Activated T-cell treated with anti-CD3 and anti-CD28 coated beads, Interleukin-2, amount 50 U/mL, for 72 hours (primary cell): Measurements from ENCODE around the gene DMRT2. TPM values are rescaled to one million over a fixed set of nuclear protein-coding genes. Genes with fewer than 3 reads are reported as not detected.

ENCODE experiments used
- ATAC-seq, 2 donors: fragments of 150-1000 bp; cut with Tn5 transposase; replicated peaks in 1 of 2; 2 replicates each; pipeline ENCODE4 v1.10.0; 2021; ENCODE audit warnings: moderate library complexity in 2 of 2, mild to moderate bottlenecking in 1 of 2
- DNase-seq, 2 donors: peaks; one replicate each; pipeline ENCODE4 v3.0.0; 2021 to 2022; ENCODE audit warnings: mixed read lengths in 1 of 2
- H3K27ac Mint-ChIP-seq: one replicate; pipeline ENCODE4 v1.8.0; 2022; ENCODE audit warnings: mild to moderate bottlenecking, moderate library complexity, mixed read lengths
- H3K27me3 Mint-ChIP-seq: one replicate; pipeline ENCODE4 v1.8.0; 2022; ENCODE audit warnings: low read depth, mixed read lengths
- H3K36me3 Mint-ChIP-seq, 2 donors: one replicate each; pipeline ENCODE4 v1.8.0; 2022; ENCODE audit warnings: mixed read lengths in 2 of 2, mild to moderate bottlenecking in 1 of 2; ENCODE audit not compliant: insufficient read depth in 2 of 2
- H3K4me1 Mint-ChIP-seq: one replicate; pipeline ENCODE4 v1.8.0; 2022; ENCODE audit warnings: low read depth, mixed read lengths
- H3K4me3 Mint-ChIP-seq, 2 donors: one replicate each; pipeline ENCODE4 v1.8.0; 2022; ENCODE audit warnings: mild to moderate bottlenecking in 2 of 2, mixed read lengths in 2 of 2, moderate library complexity in 2 of 2
- H3K9me3 Mint-ChIP-seq, 2 donors: one replicate each; pipeline ENCODE4 v1.8.0; 2022; ENCODE audit warnings: mixed read lengths in 2 of 2
- total RNA-seq, 2 donors: library from RNA; stranded (reverse); gene quantifications; one replicate each; pipeline ENCODE4 v1.2.3, GENCODE V29; 2022

DMRT2 gene
- total RNA-seq, 2 donors from 2014 or later, result not detected

DNA sequence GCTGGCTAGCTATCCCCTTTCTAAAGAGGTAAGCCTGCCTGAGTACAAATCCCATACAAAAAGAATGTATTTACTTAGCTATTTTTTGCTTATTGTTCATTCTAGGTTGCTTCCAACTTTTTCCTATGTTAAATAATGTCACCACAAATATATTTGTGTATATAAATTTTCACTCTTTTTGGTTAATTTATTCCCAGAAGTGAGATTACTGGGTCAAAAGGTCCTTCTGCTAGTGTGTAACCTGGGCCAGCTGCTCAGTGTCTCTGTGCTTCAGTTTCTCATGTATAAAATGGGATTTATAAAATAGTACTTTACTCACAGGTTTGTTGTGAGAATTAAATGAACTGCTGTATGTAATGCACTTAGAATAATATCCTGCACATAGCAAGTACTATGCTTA, 23.9 kb upstream of the DMRT2 start:
- Mint-ChIP-seq H3K27ac (no peak overlapping the region), H3K27me3 (peaks cover 39% of the 10 kb centered on the region), H3K4me3 (no peak overlapping the region), H3K36me3 (no peaks in the 10 kb centered on the region), H3K9me3 (peaks cover 0 to 1% of the 10 kb centered on the region in 2 donors), H3K4me1 (no peaks in the 10 kb centered on the region)
- ATAC-seq (no peak), DNase-seq (no peak)

DNA sequence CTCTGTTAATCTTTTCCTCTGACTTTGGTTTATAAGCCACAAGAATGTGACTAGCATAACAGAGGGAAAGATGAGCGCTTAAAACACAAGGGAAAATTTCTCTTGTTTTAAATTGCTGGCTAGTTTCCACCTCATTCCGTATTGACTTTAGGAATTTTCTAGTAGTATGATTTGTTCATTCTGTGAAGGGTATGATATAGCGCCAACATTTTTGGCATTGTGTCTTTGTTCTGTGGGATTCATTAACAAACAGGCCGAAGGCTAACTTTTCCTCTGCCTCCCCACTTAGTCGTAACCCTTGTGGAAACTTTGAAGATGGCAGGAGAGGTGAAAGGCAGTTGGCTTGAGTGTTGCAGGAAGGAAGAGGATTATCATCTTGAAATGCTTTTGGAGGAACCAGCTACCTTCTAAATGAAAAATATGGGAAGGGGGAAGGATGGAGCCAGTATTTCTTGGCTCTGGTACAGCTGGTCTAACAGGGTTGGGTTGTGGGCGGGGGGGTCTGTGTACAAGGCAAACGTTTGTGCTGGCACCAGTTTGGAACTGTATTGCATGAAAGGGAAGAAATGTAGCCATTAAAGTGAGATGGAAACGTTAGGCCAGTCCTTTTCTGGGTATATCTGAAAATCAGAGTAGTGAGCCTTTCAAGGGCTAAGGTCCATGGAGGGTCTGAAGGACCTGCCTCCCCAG, 21.5 kb upstream of the DMRT2 start:
- H3K27me3 Mint-ChIP-seq, result peaks cover 37% of the 10 kb centered on the region
- ATAC-seq (no peak), DNase-seq (no peak)
- no peaks in the 10 kb centered on the region for H3K36me3 Mint-ChIP-seq
- no peaks in the 10 kb centered on the region for H3K9me3 Mint-ChIP-seq
- H3K4me1 Mint-ChIP-seq, result no peaks in the 10 kb centered on the region
- no peak overlapping the region for H3K4me3 Mint-ChIP-seq
- H3K27ac Mint-ChIP-seq, result no peak overlapping the region

DNA sequence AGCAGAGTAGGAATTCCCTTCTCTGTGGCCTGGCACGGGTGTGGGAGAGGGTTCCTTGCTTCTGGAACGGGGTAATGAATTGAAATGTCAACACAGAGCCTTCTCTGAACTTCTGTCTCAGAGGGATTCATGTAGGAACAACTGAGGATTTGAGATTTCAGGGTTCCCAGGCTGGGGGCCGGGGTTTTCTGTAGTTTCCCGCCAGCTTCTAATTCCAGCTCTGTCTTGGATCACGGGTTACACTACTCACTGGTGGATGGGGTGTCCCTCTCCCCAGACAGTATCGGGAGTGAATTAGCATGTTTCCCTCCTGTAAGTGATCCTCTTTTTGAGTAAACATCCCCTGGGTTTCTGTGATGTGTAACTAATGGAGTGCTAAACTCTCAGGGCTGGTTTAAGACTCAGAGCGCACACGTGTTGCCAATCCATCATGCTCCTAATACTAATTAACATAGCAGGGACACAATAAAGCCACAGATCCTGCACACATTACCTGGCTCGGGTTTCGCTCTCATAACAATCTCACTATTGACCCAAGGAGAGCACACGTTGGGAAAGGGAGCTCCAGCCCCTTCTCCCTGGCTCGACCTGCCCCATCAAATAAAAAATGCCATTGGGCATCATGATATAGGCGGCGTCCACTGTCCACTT, 18.1 kb upstream of the DMRT2 start:
- DNase-seq, result no peak
- H3K27me3 Mint-ChIP-seq, result peaks cover 38% of the 10 kb centered on the region
- H3K36me3 Mint-ChIP-seq, result no peaks in the 10 kb centered on the region
- no peak overlapping the region for H3K4me3 Mint-ChIP-seq
- H3K4me1 Mint-ChIP-seq, result no peaks in the 10 kb centered on the region
- no peak for ATAC-seq
- H3K27ac Mint-ChIP-seq, result no peak overlapping the region
- no peaks in the 10 kb centered on the region for H3K9me3 Mint-ChIP-seq

DNA sequence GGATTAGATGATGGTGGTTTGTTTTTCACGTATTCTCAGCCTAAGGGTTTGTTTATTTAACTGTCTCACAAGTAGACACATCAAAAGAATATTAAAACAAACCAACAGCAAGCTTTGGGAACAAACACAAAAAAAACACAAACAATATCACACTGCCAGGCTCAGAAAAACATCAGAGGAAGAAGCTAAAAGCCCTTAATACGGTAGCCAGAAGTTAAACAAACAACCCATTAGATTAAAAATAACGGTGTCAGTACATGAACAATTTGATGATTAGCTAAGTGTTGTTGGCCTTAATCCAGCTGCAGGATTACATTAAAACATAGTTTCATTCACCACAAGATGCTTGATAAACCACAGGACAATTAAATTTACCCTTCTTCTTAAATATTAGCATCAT, 15.9 kb upstream of the DMRT2 start:
- Mint-ChIP-seq H3K4me1 (no peaks in the 10 kb centered on the region), H3K36me3 (no peaks in the 10 kb centered on the region), H3K9me3 (no peaks in the 10 kb centered on the region), H3K27ac (no peak overlapping the region), H3K4me3 (no peak overlapping the region), H3K27me3 (peaks cover 35% of the 10 kb centered on the region)
- ATAC-seq, result no peak
- DNase-seq, result no peak

DNA sequence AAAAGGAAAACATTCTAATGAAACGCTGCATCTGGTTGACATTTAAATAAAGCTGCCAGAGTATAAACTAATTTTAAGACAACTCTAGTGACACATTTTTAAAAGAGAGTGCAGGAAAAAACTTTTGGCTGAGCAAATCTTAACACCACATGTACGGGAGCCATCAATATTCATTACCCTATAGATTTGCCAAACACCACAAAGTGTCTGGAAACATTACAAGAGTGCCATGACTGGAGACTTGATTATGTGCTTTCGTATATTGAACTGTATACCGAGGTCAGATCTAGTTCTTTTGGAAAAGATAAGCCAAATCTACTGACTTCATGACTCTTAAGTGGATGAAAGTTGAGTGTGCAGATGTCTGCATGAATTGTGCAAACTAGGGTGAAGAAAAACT, 10.6 kb upstream of the DMRT2 start:
- no peak for ATAC-seq

DNA sequence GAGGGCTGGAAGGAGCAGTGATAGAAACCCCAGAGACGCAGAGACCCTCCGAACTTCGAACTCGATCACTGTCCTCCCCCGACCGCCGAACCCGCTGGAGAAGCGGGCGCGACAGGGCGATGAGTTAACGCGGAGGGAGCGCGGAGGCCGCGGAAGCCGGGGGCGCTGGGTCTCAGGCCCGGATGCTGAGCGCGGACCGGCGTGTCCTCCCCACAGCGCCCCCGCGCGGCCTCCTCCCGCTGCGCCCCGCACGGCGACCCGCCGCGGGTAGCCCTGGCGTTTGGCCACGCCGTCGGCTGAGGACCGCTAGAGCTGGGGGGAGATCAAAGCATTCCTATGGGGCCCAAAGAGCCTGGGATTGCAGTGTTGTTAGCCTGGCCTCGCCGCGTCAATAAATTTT, 7.7 kb upstream of the DMRT2 start:
- Mint-ChIP-seq H3K9me3 (no peaks in the 10 kb centered on the region), H3K27me3 (peaks cover 69% of the 10 kb centered on the region), H3K4me1 (peaks cover 20% of the 10 kb centered on the region), H3K36me3 (peaks cover 0 to 9% of the 10 kb centered on the region in 2 donors), H3K27ac (no peak overlapping the region), H3K4me3 (peak overlapping the region; percentile 71 to 72)
- DNase-seq (peak; percentile 64 to 80), ATAC-seq (peak; percentile 84)

More for the DNA sequence above, 10.6 kb upstream of the DMRT2 start:
- no peak for DNase-seq
- peaks cover 6% of the 10 kb centered on the region for H3K4me1 Mint-ChIP-seq
- peaks cover 56% of the 10 kb centered on the region for H3K27me3 Mint-ChIP-seq
- no peak overlapping the region for H3K4me3 Mint-ChIP-seq
- H3K9me3 Mint-ChIP-seq, result no peaks in the 10 kb centered on the region
- no peak overlapping the region for H3K27ac Mint-ChIP-seq
- peaks cover 0 to 3% of the 10 kb centered on the region in 2 donors for H3K36me3 Mint-ChIP-seq

DNA sequence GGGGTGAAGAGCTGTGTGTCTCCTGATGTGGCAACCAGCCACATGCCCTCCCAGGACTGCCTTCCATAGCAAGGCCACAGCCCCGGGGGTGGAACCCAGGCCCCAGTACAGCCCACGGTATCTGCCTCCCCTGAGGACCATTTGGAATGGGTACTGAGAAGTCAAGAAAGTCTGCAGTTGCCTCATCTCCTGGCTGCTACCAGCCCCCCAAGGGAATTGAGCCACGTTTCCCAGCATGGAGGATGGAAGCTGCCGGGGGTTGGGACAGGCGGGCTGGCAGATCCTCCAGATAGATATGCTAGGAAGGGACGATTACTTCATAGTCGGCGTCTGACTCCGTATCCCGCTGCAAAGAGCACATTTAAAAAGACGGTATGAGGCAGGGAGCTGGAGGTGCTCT, 5.5 kb upstream of the DMRT2 start:
- H3K4me1 Mint-ChIP-seq, result peaks cover 41% of the 10 kb centered on the region
- H3K9me3 Mint-ChIP-seq, result no peaks in the 10 kb centered on the region
- DNase-seq (no peak), ATAC-seq (no peak)
- peaks cover 3 to 9% of the 10 kb centered on the region in 2 donors for H3K36me3 Mint-ChIP-seq
- H3K27me3 Mint-ChIP-seq, result peaks cover 77% of the 10 kb centered on the region
- H3K27ac Mint-ChIP-seq, result no peak overlapping the region
- H3K4me3 Mint-ChIP-seq, result peak overlapping the region in 1 of 2 donors; percentile 3

DNA sequence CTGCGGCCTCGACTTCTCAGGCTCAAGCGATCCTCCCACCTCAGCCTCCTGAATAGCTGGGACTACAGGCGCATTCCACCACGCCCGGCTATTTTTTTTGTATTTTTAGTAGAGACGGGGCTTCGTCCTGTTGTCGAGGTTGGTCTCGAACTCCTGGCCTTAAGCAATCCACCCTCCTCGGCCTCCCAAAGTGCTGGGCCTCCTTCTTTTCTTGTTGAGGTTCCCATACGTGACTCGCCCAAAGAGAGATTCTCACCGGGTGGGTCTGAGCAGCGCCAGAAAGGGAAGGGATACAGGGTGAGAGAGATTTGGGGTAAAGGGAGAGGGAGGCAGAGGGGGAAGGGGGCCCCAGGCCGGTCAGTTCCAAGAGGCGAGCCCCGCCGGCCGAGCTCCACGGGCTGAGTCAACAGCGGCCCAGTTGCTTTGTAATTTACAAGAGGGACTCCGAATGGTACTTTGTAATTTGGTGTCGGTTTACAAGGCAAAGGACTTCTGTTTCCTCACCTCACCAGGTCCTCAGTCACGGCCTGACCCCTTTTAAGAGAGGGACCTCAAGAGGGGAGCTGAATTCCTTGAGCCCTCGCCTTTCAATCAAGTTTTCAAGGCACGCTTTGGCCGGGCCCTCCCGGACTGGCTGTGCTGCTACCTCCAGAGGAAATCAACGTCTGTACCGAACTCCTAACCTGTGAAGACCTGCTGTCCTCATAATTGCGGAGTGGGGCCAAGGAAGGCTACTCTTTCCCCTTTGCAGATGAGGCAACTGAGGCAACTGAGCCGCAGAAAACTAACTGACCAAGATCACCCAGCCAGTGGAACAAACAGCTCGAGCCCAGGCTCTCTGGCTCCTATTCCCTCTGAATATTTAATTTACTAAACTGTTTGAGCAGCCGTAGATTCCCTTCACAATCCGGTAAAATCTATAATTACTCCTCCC, 3.3 kb upstream of the DMRT2 start:
- DNase-seq, result no peak
- Mint-ChIP-seq H3K4me1 (peaks cover 56% of the 10 kb centered on the region), H3K4me3 (peak overlapping the region; percentile 82 to 88), H3K27me3 (peaks cover 80% of the 10 kb centered on the region), H3K27ac (no peak overlapping the region), H3K9me3 (no peaks in the 10 kb centered on the region), H3K36me3 (peaks cover 6 to 8% of the 10 kb centered on the region in 2 donors)
- ATAC-seq, result no peak

DNA sequence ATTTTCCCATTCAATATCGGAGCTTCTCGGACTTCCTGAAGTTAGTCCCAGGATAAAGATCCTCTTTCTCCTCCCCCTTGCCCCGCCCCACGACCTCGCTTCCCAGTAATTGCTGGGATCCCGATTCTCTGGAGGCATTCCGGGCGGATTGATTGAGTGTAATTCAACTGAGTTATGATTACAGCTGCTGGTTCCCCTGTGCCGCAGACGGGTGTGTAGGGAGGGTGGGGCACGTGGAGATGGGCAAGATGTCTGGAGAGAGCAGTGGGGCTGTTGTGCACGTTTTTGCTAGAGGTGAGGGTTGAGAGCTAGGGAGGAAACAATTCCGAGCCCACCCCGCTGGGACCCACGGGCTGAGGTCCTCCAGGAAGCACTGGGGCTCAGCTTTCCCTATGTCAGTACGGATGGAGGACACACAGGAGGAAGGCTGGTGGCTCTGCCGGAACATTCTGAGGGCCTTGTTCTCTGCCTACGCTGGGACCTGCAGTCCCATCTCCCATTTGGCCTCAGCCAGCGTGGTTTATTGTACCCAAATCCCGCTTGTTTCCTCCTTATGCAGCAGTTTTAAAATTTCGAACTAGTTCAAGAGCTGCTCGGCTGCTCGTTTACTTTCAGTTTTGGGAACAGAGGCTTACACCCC, 2.4 kb upstream of the DMRT2 start:
- ATAC-seq (no peak), DNase-seq (peak in 1 of 2 donors; percentile 25)
- Mint-ChIP-seq H3K27ac (no peak overlapping the region), H3K9me3 (no peaks in the 10 kb centered on the region), H3K36me3 (peaks cover 6 to 8% of the 10 kb centered on the region in 2 donors), H3K4me3 (peak overlapping the region; percentile 82 to 88), H3K27me3 (peaks cover 83% of the 10 kb centered on the region), H3K4me1 (peaks cover 62% of the 10 kb centered on the region)

DNA sequence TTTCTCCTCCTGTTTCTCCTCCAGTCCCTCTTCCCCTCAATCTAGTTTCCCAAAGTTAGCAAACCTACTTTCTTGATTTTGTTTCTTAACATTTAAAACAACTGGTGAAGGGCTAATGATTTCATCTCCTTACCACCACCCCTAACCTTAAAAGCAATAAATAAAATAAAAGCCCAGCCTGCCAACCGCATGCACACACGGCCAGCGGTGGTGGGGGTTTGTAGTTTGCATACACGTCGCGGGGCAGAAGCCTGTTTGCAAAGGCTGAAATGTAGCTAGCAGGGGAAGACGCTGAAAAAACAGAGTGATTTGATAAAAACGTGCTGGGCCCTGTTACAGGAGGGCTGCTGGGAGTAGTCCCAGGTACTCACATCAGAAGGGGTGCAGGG, 1.9 kb upstream of the DMRT2 start:
- peak overlapping the region; percentile 82 to 88 for H3K4me3 Mint-ChIP-seq
- H3K36me3 Mint-ChIP-seq, result peaks cover 6 to 8% of the 10 kb centered on the region in 2 donors
- H3K27me3 Mint-ChIP-seq, result peaks cover 84% of the 10 kb centered on the region
- H3K9me3 Mint-ChIP-seq, result no peaks in the 10 kb centered on the region
- ATAC-seq (no peak), DNase-seq (no peak)
- H3K27ac Mint-ChIP-seq, result peak overlapping the region; percentile 40
- H3K4me1 Mint-ChIP-seq, result peaks cover 61% of the 10 kb centered on the region

DNA sequence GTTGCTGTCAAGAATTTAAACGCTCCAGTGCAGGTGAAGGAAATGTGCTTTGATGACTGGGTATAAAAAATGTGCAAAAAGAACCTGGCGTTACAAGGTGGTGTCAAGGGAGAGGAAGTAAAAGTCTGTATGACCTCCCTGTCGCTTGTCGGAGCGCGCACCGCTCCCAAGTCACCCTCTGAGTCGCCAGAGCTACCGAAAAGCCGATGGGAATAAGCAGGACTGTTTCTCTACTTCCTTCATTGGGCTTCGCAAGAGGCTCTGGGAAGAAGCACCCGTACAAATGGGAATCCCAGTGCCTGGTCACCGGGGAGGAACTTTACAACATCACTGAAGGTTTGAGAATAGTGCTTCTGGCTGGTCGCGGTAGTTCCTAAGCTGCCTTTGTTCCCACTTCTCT, 1.3 kb upstream of the DMRT2 start:
- ATAC-seq, result no peak
- H3K36me3 Mint-ChIP-seq, result peaks cover 6 to 8% of the 10 kb centered on the region in 2 donors
- no peak for DNase-seq
- peak overlapping the region; percentile 82 to 88 for H3K4me3 Mint-ChIP-seq
- H3K27ac Mint-ChIP-seq, result no peak overlapping the region
- H3K27me3 Mint-ChIP-seq, result peaks cover 84% of the 10 kb centered on the region
- H3K9me3 Mint-ChIP-seq, result no peaks in the 10 kb centered on the region
- H3K4me1 Mint-ChIP-seq, result peaks cover 58% of the 10 kb centered on the region

DNA sequence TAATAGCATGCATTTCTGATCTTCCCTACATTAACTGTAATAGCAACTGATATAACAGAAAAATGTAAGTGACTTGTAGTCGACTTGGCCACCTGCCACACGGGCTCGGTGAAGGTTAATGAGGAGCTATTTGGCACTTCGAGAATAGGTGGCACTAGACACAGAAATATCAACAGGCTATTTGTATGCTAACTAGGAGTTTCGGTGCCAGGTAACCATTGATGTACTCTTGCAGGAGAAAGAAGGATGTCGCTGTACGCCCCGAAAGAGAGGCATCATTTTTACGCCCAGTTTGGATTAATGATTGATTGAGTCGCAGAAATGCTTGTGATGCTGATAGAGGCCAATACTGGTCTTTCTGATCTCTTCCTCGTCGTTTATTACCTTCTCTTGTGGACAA, 516 bp upstream of the DMRT2 start:
- no peaks in the 10 kb centered on the region for H3K9me3 Mint-ChIP-seq
- H3K36me3 Mint-ChIP-seq, result peaks cover 6 to 8% of the 10 kb centered on the region in 2 donors
- DNase-seq (no peak), ATAC-seq (no peak)
- peak overlapping the region; percentile 83 to 92 for H3K4me3 Mint-ChIP-seq
- H3K27ac Mint-ChIP-seq, result peak overlapping the region; percentile 76
- H3K27me3 Mint-ChIP-seq, result peaks cover 82% of the 10 kb centered on the region
- H3K4me1 Mint-ChIP-seq, result peaks cover 58% of the 10 kb centered on the region
